Trophoblast cell (in vitro differentiated cells and primary cell): ENCODE data around the gene RAMACL.

Source experiments
- DNase-seq, 2 donors: peaks; one replicate each; pipeline ENCODE4 v3.0.0-alpha.2; 2016
- H2AFZ ChIP-seq: 2 replicates; pipeline ENCODE4 v1.6.1; 2013; ENCODE audit warnings: low read length, moderate library complexity, mild to moderate bottlenecking; ENCODE audit not compliant: insufficient read depth, poor library complexity
- H2AK5ac ChIP-seq: 2 replicates; pipeline ENCODE4 v1.6.1; 2013; ENCODE audit warnings: mild to moderate bottlenecking, low read length
- H2BK120ac ChIP-seq: 2 replicates; pipeline ENCODE4 v1.6.1; 2013; ENCODE audit warnings: low read length, mild to moderate bottlenecking, moderate library complexity; ENCODE audit not compliant: insufficient read depth, poor library complexity
- H2BK12ac ChIP-seq: 2 replicates; pipeline ENCODE4 v1.6.1; 2013; ENCODE audit warnings: mild to moderate bottlenecking, low read length, moderate library complexity
- H2BK5ac ChIP-seq: 2 replicates; pipeline ENCODE4 v1.6.1; 2013; ENCODE audit warnings: low read length, low read depth, moderate library complexity, mild to moderate bottlenecking; ENCODE audit not compliant: poor library complexity
- H3K14ac ChIP-seq: 2 replicates; pipeline ENCODE4 v1.6.1; 2013; ENCODE audit warnings: mild to moderate bottlenecking, low read length
- H3K18ac ChIP-seq: 2 replicates; pipeline ENCODE4 v1.6.1; 2013; ENCODE audit warnings: mild to moderate bottlenecking, low read length
- H3K23ac ChIP-seq: 2 replicates; pipeline ENCODE4 v1.6.1; 2013; ENCODE audit warnings: low read length
- H3K27ac ChIP-seq: 2 replicates; pipeline ENCODE4 v1.5.1; 2013; ENCODE audit warnings: low read depth, mild to moderate bottlenecking, inconsistent platforms, low read length, moderate library complexity
- H3K27me3 ChIP-seq: 2 replicates; pipeline ENCODE4 v1.6.1; 2013; ENCODE audit warnings: inconsistent platforms, mild to moderate bottlenecking, low read length, moderate library complexity; ENCODE audit not compliant: insufficient read depth
- H3K36me3 ChIP-seq, 2 experiments: 1 replicate in 1 of 2; 2 replicates in 1 of 2; pipeline ENCODE4 v1.6.1; 2013; ENCODE audit warnings: low read length in 2 of 2, mild to moderate bottlenecking in 2 of 2, moderate library complexity in 1 of 2; ENCODE audit not compliant: insufficient read depth in 2 of 2, control insufficient read depth in 1 of 2
- H3K4ac ChIP-seq: 2 replicates; pipeline ENCODE4 v1.6.1; 2013; ENCODE audit warnings: low read depth, mild to moderate bottlenecking, low read length, moderate library complexity
- H3K4me1 ChIP-seq, 2 experiments: 1 replicate in 1 of 2; 2 replicates in 1 of 2; pipeline ENCODE4 v1.6.1; 2013; ENCODE audit warnings: low read length in 2 of 2, mild to moderate bottlenecking in 2 of 2, moderate library complexity in 1 of 2; ENCODE audit not compliant: insufficient read depth in 2 of 2, control insufficient read depth in 1 of 2
- H3K4me2 ChIP-seq: 2 replicates; pipeline ENCODE4 v1.6.1; 2013; ENCODE audit warnings: inconsistent platforms, mild to moderate bottlenecking, low read length, moderate library complexity
- H3K4me3 ChIP-seq: 2 replicates; pipeline ENCODE4 v1.5.1; 2013; ENCODE audit warnings: mild to moderate bottlenecking, low read depth, low read length, inconsistent platforms
- H3K79me1 ChIP-seq: one replicate; pipeline ENCODE4 v1.6.1; 2013; ENCODE audit warnings: low read length
- H3K79me2 ChIP-seq: 2 replicates; pipeline ENCODE4 v1.6.1; 2013; ENCODE audit warnings: low read length, mild to moderate bottlenecking; ENCODE audit not compliant: control insufficient read depth, insufficient read depth, poor library complexity
- H3K9ac ChIP-seq: 2 replicates; pipeline ENCODE4 v1.6.1; 2013; ENCODE audit warnings: mild to moderate bottlenecking, low read length
- H3K9me3 ChIP-seq: 2 replicates; pipeline ENCODE4 v1.6.1; 2013; ENCODE audit warnings: low read depth, mild to moderate bottlenecking, control low read depth, inconsistent platforms, low read length; ENCODE audit not compliant: insufficient read depth
- H4K12ac ChIP-seq: 2 replicates; pipeline ENCODE4 v1.6.1; 2013; ENCODE audit warnings: low read depth, mild to moderate bottlenecking, low read length, moderate library complexity
- H4K8ac ChIP-seq: 2 replicates; pipeline ENCODE4 v1.6.1; 2013; ENCODE audit warnings: low read depth, mild to moderate bottlenecking, low read length, moderate library complexity
- H4K91ac ChIP-seq: one replicate; pipeline ENCODE4 v1.6.1; 2013; ENCODE audit warnings: low read depth, mild to moderate bottlenecking, low read length, moderate library complexity
- WGBS: extraction: QIAGEN DNeasy Blood & Tissue Kit; methylation state at CpG from one replicate; pipeline ENCODE4 v1.1.7; 2013; ENCODE audit warnings: missing lambda C conversion rate; ENCODE audit not compliant: insufficient read length, insufficient coverage; ENCODE audit errors: extremely low coverage; 5-methylcytosine and 5-hydroxymethylcytosine counted together

RAMACL gene

DNA sequence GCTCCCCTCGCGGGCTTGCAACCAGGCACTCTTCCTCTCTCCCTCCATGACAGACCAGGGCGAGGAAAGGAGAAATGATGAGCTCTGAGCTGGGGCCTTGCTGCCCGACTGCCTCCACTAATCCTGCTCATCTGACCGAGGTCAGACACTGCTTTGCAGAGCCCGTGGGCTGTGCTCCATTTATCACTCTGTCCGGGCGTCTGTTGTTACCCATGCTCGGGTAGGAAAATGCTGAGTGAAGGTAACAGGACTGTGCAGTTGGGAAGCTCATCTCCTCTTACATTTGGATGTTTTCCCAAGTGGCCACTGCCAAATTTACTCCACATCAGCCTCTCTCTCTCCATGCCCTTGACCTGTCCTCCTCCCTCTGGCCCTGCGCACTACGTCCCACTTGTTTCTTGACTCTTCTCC is 26.0 kb upstream of the RAMACL start:
- DNase-seq, result no peak
- Histone ChIP-seq H4K91ac (peak overlapping the region; percentile 84), H4K12ac (no peak overlapping the region), H3K9me3 (no peaks in the 10 kb centered on the region), H4K8ac (peak overlapping the region; percentile 42), H3K4me1 (peaks cover 39 to 40% of the 10 kb centered on the region in 2 experiments), H3K36me3 (no peaks in the 10 kb centered on the region), H2BK5ac (peak overlapping the region; percentile 71), H3K79me2 (peaks cover 2% of the 10 kb centered on the region), H3K27ac (peak overlapping the region; percentile 38), H3K4me3 (no peak overlapping the region), H3K23ac (no peak overlapping the region), H3K18ac (peak overlapping the region; percentile 54), H2AK5ac (peak overlapping the region; percentile 11), H2BK120ac (peak overlapping the region; percentile 8), H3K79me1 (peaks cover 24% of the 10 kb centered on the region), H2BK12ac (peak overlapping the region; percentile 87), H3K14ac (no peak overlapping the region), H2AFZ (no peak overlapping the region), H3K4ac (no peak overlapping the region), H3K27me3 (no peaks in the 10 kb centered on the region), H3K4me2 (no peak overlapping the region), H3K9ac (no peak overlapping the region)
- WGBS, result no CpG with 5 or more reads among the region's 11 CpGs

DNA sequence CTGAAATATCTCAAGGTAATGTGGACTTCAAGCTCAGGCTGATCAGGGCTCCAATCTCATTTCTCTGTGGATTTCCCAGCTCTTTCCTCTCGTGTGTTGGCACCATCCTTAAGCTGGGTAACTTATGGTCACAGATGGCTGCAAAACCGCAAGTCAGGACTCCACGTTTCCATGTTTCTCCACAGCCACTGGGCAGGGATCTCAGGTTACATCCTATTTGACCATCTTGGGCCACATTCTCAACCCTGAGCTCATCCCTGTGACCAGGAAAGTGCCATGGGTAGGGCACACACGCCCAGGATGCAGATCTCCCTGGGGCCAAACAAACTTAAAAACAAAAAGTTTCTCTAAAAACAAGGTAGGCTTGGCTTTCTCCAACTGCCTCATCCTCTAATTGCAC is 25.2 kb upstream of the RAMACL start:
- Histone ChIP-seq H3K79me2 (peaks cover under 1% of the 10 kb centered on the region), H3K14ac (peak overlapping the region; percentile 25), H2BK5ac (no peak overlapping the region), H2BK120ac (no peak overlapping the region), H3K27ac (no peak overlapping the region), H3K4me3 (no peak overlapping the region), H3K36me3 (no peaks in the 10 kb centered on the region), H2AK5ac (peak overlapping the region; percentile 40), H3K9me3 (no peaks in the 10 kb centered on the region), H3K4ac (no peak overlapping the region), H2AFZ (no peak overlapping the region), H4K8ac (no peak overlapping the region), H3K23ac (no peak overlapping the region), H3K9ac (no peak overlapping the region), H2BK12ac (peak overlapping the region; percentile 45), H3K27me3 (no peaks in the 10 kb centered on the region), H4K91ac (no peak overlapping the region), H3K4me1 (peaks cover 39 to 40% of the 10 kb centered on the region in 2 experiments), H3K18ac (peak overlapping the region; percentile 27), H3K4me2 (no peak overlapping the region), H4K12ac (no peak overlapping the region), H3K79me1 (peaks cover 24% of the 10 kb centered on the region)
- DNase-seq, result no peak
- no CpG with 5 or more reads among the region's 4 CpGs for WGBS

DNA sequence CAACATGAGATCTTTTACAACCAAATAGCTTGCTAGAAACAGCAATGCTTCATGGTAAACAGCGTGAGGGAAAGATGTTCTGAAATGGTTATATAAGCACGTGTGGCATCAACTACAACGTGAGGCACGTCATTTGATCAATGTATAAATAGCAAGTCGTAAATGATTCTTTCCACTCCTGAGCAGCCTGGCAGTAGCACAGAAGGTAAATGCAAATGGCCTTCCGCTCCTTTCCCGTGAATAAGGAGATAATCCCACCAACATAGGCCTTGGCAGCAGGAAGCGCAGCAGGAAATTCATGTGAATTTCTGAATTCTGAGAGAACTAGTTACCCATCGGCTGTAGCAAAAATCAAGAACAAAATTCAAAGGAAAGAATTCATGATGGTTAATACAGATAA is 23.6 kb upstream of the RAMACL start:
- no peak for DNase-seq
- Histone ChIP-seq H3K27ac (no peak overlapping the region), H3K27me3 (no peaks in the 10 kb centered on the region)

DNA sequence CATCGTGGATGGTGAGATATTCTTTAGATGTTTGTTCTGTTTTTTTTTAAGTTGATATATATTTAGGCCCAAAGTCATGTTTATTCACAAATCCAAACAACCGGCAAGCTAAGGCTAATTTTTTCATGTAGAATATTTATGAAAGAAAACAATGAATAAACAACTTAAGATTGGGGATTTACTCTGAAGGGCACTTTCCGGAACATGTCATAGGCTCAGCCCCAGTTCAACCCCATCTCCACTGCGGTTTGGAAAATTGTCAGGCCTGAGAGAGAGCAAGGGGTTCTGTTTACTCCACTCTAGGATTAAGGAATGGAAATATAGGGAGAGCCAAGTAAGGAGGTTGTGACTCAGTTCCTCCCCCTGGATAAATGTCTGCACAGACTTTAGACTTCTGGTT is 22.3 kb upstream of the RAMACL start:
- no CpG with 5 or more reads among the region's 4 CpGs for WGBS
- Histone ChIP-seq H2BK12ac (no peak overlapping the region), H4K8ac (no peak overlapping the region), H4K12ac (no peak overlapping the region), H3K9ac (no peak overlapping the region), H3K27me3 (no peaks in the 10 kb centered on the region), H3K4ac (no peak overlapping the region), H3K4me1 (peaks cover 18 to 19% of the 10 kb centered on the region in 2 experiments), H2BK5ac (no peak overlapping the region), H3K36me3 (no peaks in the 10 kb centered on the region), H3K9me3 (no peaks in the 10 kb centered on the region), H3K14ac (no peak overlapping the region), H4K91ac (no peak overlapping the region), H3K27ac (no peak overlapping the region), H3K79me2 (no peaks in the 10 kb centered on the region), H3K79me1 (peaks cover 11% of the 10 kb centered on the region), H3K4me3 (no peak overlapping the region), H3K4me2 (no peak overlapping the region), H2BK120ac (no peak overlapping the region), H3K18ac (no peak overlapping the region), H2AK5ac (no peak overlapping the region), H3K23ac (no peak overlapping the region), H2AFZ (no peak overlapping the region)
- DNase-seq, result no peak

More for the DNA sequence above, 23.6 kb upstream of the RAMACL start:
- Histone ChIP-seq H3K4me3 (no peak overlapping the region), H3K4me2 (no peak overlapping the region), H4K8ac (peak overlapping the region; percentile 12), H3K14ac (no peak overlapping the region), H3K18ac (no peak overlapping the region), H2BK5ac (no peak overlapping the region), H3K9ac (no peak overlapping the region), H4K91ac (no peak overlapping the region), H2AFZ (no peak overlapping the region), H4K12ac (no peak overlapping the region), H3K4ac (no peak overlapping the region), H3K4me1 (peaks cover 31% of the 10 kb centered on the region in 2 experiments), H2AK5ac (peak overlapping the region; percentile 63), H3K36me3 (no peaks in the 10 kb centered on the region), H3K79me1 (peaks cover 18% of the 10 kb centered on the region), H3K79me2 (no peaks in the 10 kb centered on the region), H3K23ac (no peak overlapping the region), H2BK12ac (no peak overlapping the region), H2BK120ac (no peak overlapping the region), H3K9me3 (no peaks in the 10 kb centered on the region)
- no CpG with 5 or more reads among the region's 9 CpGs for WGBS
